ENCODE measurements around the gene OR9G4. TPM values are rescaled to one million over a fixed set of nuclear protein-coding genes. Genes with fewer than 3 reads are reported as not detected.

The OR9G4 gene
- total RNA-seq, 1 experiment from 2014 or later = not detected

Other genes with a start within 250 kb of the OR9G4 start
- gene OR5M11, start 205.4 kb downstream of the OR9G4 start, total RNA-seq (2014; rRNA removed) = not detected in 2 replicates
- not detected in 2 replicates for gene OR5M10, start 171.0 kb downstream of the OR9G4 start, total RNA-seq (2014; rRNA removed)
- gene OR5M1, start 133.8 kb downstream of the OR9G4 start, total RNA-seq (2014; rRNA removed) = not detected in 2 replicates
- not detected in 2 replicates for gene OR5AP2, start 106.3 kb downstream of the OR9G4 start, total RNA-seq (2014; rRNA removed)
- gene OR5AR1, start 85.0 kb downstream of the OR9G4 start, total RNA-seq (2014; rRNA removed) = not detected in 2 replicates
- not detected in 2 replicates for gene OR9G1, start 49.6 kb downstream of the OR9G4 start, total RNA-seq (2014; rRNA removed)
- gene OR5AK2, start 240.2 kb upstream of the OR9G4 start, total RNA-seq (2014; rRNA removed) = not detected in 2 replicates

Measured in LHCN-M2 (cell line).